Measurements from ENCODE around the gene ASTN2. TPM values are rescaled to one million over a fixed set of nuclear protein-coding genes. Genes with fewer than 3 reads are reported as not detected.

Gene ASTN2
- total and polyA plus RNA-seq, 12 donors, result 1.9 to 11.1 (median 4.0) TPM

DNA sequence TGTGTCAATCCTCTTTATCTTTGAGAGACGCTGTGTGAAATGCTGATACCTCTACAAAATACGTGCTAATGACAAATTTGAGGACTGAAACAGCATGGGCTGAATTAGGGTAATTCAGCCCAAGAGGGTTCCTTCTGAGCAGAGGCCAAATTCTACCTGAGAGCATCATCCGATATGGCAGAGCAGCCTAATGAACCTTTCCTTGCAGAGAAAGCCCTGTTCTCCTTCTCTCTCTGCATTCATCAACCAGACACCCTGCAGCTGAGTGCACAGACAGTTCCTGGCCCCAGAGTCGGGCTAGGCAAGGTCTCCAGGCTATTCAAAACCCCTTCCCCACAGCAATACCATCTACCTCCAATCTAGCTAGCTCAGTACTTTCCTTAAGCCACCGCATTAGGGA, 649.8 kb downstream of the ASTN2 start:
- H3K4me1 ChIP-seq, result no peaks in the 10 kb centered on the region
- TF ChIP-seq, protein P1, sequence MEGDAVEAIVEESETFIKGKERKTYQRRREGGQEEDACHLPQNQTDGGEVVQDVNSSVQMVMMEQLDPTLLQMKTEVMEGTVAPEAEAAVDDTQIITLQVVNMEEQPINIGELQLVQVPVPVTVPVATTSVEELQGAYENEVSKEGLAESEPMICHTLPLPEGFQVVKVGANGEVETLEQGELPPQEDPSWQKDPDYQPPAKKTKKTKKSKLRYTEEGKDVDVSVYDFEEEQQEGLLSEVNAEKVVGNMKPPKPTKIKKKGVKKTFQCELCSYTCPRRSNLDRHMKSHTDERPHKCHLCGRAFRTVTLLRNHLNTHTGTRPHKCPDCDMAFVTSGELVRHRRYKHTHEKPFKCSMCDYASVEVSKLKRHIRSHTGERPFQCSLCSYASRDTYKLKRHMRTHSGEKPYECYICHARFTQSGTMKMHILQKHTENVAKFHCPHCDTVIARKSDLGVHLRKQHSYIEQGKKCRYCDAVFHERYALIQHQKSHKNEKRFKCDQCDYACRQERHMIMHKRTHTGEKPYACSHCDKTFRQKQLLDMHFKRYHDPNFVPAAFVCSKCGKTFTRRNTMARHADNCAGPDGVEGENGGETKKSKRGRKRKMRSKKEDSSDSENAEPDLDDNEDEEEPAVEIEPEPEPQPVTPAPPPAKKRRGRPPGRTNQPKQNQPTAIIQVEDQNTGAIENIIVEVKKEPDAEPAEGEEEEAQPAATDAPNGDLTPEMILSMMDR (IDR thresholded peaks at IDR 0.05), result no peak
- no peaks in the 10 kb centered on the region for H3K36me3 ChIP-seq
- DNase-seq, result no peak
- intact Hi-C loops (cut with DNase I), result loop anchor here in 1 of 10 donors (10.0 kb wide), 1 partner anchor 640 kb away; no protein-coding TSS in a partner anchor
- WGBS, 2 donors, result 26 to 40% methylated on average over 5 of the region's 5 CpGs
- no peak for ATAC-seq
- H3K9me3 ChIP-seq, result no peaks in the 10 kb centered on the region
- H3K4me3 ChIP-seq, result no peak overlapping the region
- H3K27ac ChIP-seq, result no peak overlapping the region
- peaks cover 0 to 18% (median 0%) of the 10 kb centered on the region in 7 donors for H3K27me3 ChIP-seq

- 69 to 77% methylated on average over 2 of the region's 2 CpGs for WGBS, 2 donors
Observed at GRCh38 chr9:116763770-116764169, 651.1 kb downstream of the ASTN2 start.

DNA sequence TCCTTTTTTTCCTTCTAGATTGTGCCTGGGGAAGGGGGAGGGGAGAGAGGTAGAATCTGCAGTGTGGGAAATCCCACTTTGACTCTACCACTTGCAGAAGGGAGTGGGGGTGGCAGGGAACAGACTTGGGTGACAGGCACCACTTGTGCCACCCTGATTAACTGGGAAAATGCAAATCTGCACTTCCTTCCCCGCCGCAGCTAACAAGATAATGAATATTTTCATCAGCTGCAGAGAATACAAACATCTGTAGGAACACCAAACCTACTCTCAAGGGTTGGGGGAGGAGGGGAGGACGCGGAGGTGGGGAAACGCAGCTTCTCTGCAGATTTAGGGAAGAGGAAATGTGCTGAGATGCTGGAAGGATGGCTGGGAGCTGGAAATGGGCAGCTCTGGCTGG, 654.2 kb downstream of the ASTN2 start:
- Histone ChIP-seq H3K36me3 (no peaks in the 10 kb centered on the region), H3K9me3 (peaks cover 0 to 5% (median 1%) of the 10 kb centered on the region in 11 donors), H3K4me1 (no peaks in the 10 kb centered on the region), H3K27ac (no peak overlapping the region), H3K27me3 (peaks cover 0 to 12% (median 0%) of the 10 kb centered on the region in 7 donors), H3K4me3 (no peak overlapping the region)
- intact Hi-C loops (cut with DNase I), result loop anchor here in 1 of 10 donors (10.0 kb wide), 1 partner anchor 636 kb away; no protein-coding TSS in a partner anchor
- no peak for ATAC-seq
- TF ChIP-seq, protein P1 (IDR thresholded peaks at IDR 0.05), result no peak
- DNase-seq, result no peak
- 27 to 30% methylated on average over 5 of the region's 5 CpGs for WGBS, 2 donors

More at GRCh38 chr9:116763770-116764169, 651.1 kb downstream of the ASTN2 start:
- Histone ChIP-seq H3K9me3 (no peaks in the 10 kb centered on the region), H3K4me3 (no peak overlapping the region), H3K4me1 (no peaks in the 10 kb centered on the region), H3K27ac (no peak overlapping the region), H3K27me3 (peaks cover 0 to 18% (median 0%) of the 10 kb centered on the region in 7 donors), H3K36me3 (no peaks in the 10 kb centered on the region)
- TF ChIP-seq, protein P1 (IDR thresholded peaks at IDR 0.05), result no peak
- ATAC-seq, result no peak
- DNase-seq, result no peak
- intact Hi-C loops (cut with DNase I), result loop anchor here in 1 of 10 donors (10.0 kb wide), 1 partner anchor 639 kb away; no protein-coding TSS in a partner anchor

DNA sequence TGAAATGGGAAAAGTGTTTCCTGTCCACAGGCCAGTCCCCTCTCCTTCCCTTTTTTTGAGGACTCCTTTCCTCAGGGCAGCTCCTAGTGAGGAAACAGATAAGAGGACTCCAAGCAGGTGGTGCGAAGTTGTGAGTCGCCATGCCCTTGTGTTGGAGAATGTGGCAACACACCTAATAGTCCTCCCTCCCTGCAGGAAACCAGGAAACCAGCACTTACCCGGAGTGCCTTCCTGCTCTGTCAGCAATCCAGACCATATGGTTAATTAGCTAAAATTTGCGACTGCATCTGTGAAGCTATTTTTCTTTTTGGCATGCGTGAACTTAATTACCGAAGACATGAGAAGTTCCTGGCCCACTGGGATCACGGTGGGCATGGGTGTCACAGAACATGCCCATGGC, 657.8 kb downstream of the ASTN2 start:
- DNase-seq (no peak), ATAC-seq (no peak)
- WGBS, 2 donors, result 35 to 38% methylated on average over 7 of the region's 7 CpGs
- no peaks in the 10 kb centered on the region for H3K4me1 ChIP-seq
- intact Hi-C loops (cut with DNase I), result no loop called here
- TF ChIP-seq, protein P1 (IDR thresholded peaks at IDR 0.05), result no peak
- no peak overlapping the region for H3K27ac ChIP-seq
- no peaks in the 10 kb centered on the region for H3K27me3 ChIP-seq
- peaks cover 0 to 13% (median 2%) of the 10 kb centered on the region in 11 donors for H3K9me3 ChIP-seq
- no peak overlapping the region for H3K4me3 ChIP-seq
- H3K36me3 ChIP-seq, result no peaks in the 10 kb centered on the region
